H1 (cell line): Measurements from ENCODE around the gene RAB3C.

Experiments used
- ASH2L ChIP-seq: fragments of 200-600, 300-600 bp; sonication (generic); IDR thresholded peaks from one replicate; pipeline ENCODE4 v1.7.1; 2017; ENCODE audit warnings: low read length
- BRCA1 ChIP-seq: IDR thresholded peaks from 2 replicates; pipeline ENCODE4 v1.6.1; 2012; ENCODE audit warnings: low read depth, low read length, improper control_type of control experiment
- EP300 ChIP-seq, 2 experiments: IDR thresholded peaks; 1 replicate in 1 of 2; 2 replicates in 1 of 2; pipeline ENCODE4 v1.6.1; 2011 to 2012; ENCODE audit warnings: low read depth in 2 of 2, low read length in 2 of 2, mild to moderate bottlenecking in 2 of 2, borderline replicate concordance in 1 of 2, inconsistent platforms in 1 of 2, moderate library complexity in 1 of 2
- EZH2 ChIP-seq: fragments of 200-600 bp; sonication (generic); IDR thresholded peaks from 2 replicates; pipeline ENCODE4 v1.7.1; 2012; ENCODE audit warnings: low read depth, mild to moderate bottlenecking, moderate library complexity, low read length, inconsistent platforms; ENCODE audit not compliant: severe bottlenecking
- HDAC2 ChIP-seq, 2 experiments: fragments of 300-600 bp in 1 of 2; sonication (generic) in 1 of 2; IDR thresholded peaks; 2 replicates each; pipeline ENCODE4 v1.6.1; 2011 to 2012; ENCODE audit warnings: low read depth in 2 of 2, low read length in 2 of 2, mild to moderate bottlenecking in 2 of 2, moderate library complexity in 2 of 2, borderline replicate concordance in 1 of 2, inconsistent platforms in 1 of 2
- KDM1A ChIP-seq: fragments of 200-600, 300-600 bp; sonication (generic); IDR thresholded peaks from 2 replicates; pipeline ENCODE4 v1.7.1; 2016; ENCODE audit warnings: mild to moderate bottlenecking, low read length, borderline replicate concordance
- MAX ChIP-seq: IDR thresholded peaks from 2 replicates; pipeline ENCODE4 v1.6.1; 2012; ENCODE audit warnings: inconsistent platforms
- POLR2A ChIP-seq, 2 experiments: IDR thresholded peaks; 1 replicate in 1 of 2; 2 replicates in 1 of 2; pipeline ENCODE4 v1.6.1; 2011; ENCODE audit warnings: low read depth in 2 of 2, low read length in 2 of 2, mild to moderate bottlenecking in 2 of 2; ENCODE audit errors: control extremely low read depth in 1 of 2
- RXRA ChIP-seq: IDR thresholded peaks from 2 replicates; pipeline ENCODE4 v1.6.1; 2011; ENCODE audit warnings: low read depth, mild to moderate bottlenecking, low read length, moderate library complexity; ENCODE audit not compliant: insufficient read depth
- SP2 ChIP-seq: IDR thresholded peaks from 2 replicates; pipeline ENCODE4 v1.6.1; 2012; ENCODE audit warnings: mild to moderate bottlenecking, low read length, inconsistent platforms
- TAF7 ChIP-seq: optimal IDR thresholded peaks from 2 replicates; pipeline ENCODE3; 2011; ENCODE audit warnings: low read depth, mild to moderate bottlenecking, inconsistent platforms, low read length, moderate library complexity, borderline replicate concordance
- TBP ChIP-seq: IDR thresholded peaks from 2 replicates; pipeline ENCODE4 v1.6.1; 2011; ENCODE audit warnings: low read depth, low read length, improper control_type of control experiment
- ZNF274 ChIP-seq: IDR thresholded peaks from 2 replicates; pipeline ENCODE4 v1.7.0; 2012; ENCODE audit warnings: low read length, borderline replicate concordance; ENCODE audit errors: extremely low read depth
- TF ChIP-seq, protein P1 (sequence below), 3 experiments: IDR thresholded peaks; 1 replicate in 2 of 3; 2 replicates in 1 of 3; pipeline versions ENCODE4 v1.5.1 to v1.6.1; 2011; ENCODE audit warnings: low read length in 3 of 3, mild to moderate bottlenecking in 3 of 3, inconsistent platforms in 2 of 3, low read depth in 1 of 3, moderate library complexity in 1 of 3; ENCODE audit not compliant: insufficient read depth in 1 of 3; ENCODE audit errors: control extremely low read depth in 1 of 3

GRCh38 chr5:58722160-58722559 is 139.3 kb downstream of the RAB3C start:
- TF ChIP-seq, protein P1, sequence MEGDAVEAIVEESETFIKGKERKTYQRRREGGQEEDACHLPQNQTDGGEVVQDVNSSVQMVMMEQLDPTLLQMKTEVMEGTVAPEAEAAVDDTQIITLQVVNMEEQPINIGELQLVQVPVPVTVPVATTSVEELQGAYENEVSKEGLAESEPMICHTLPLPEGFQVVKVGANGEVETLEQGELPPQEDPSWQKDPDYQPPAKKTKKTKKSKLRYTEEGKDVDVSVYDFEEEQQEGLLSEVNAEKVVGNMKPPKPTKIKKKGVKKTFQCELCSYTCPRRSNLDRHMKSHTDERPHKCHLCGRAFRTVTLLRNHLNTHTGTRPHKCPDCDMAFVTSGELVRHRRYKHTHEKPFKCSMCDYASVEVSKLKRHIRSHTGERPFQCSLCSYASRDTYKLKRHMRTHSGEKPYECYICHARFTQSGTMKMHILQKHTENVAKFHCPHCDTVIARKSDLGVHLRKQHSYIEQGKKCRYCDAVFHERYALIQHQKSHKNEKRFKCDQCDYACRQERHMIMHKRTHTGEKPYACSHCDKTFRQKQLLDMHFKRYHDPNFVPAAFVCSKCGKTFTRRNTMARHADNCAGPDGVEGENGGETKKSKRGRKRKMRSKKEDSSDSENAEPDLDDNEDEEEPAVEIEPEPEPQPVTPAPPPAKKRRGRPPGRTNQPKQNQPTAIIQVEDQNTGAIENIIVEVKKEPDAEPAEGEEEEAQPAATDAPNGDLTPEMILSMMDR (IDR thresholded peaks at IDR 0.05; ENCODE audit: control extremely low read depth in 1 of 3, insufficient read depth in 1 of 3, low read depth in 1 of 3, low read length in 3 of 3) = no peak
- TF ChIP-seq MAX (no peak), BRCA1 (no peak), POLR2A (IDR thresholded peaks at IDR 0.05; ENCODE audit: control extremely low read depth in 1 of 2, low read depth in 2 of 2, low read length in 2 of 2) (no peak), TAF7 (no peak), ASH2L (no peak), EZH2 (no peak), KDM1A (no peak), ZNF274 (no peak), SP2 (no peak), TBP (no peak), RXRA (no peak), HDAC2 (IDR thresholded peaks at IDR 0.05; ENCODE audit: borderline replicate concordance in 1 of 2, low read depth in 2 of 2, low read length in 2 of 2) (no peak), EP300 (IDR thresholded peaks at IDR 0.05; ENCODE audit: borderline replicate concordance in 1 of 2, low read depth in 2 of 2, low read length in 2 of 2) (no peak)
